ENCODE data around the gene TANGO2. TPM values are rescaled to one million over a fixed set of nuclear protein-coding genes. Genes with fewer than 3 reads are reported as not detected.

Gene TANGO2
- total and polyA plus RNA-seq, 9 of the 15 experiments (the other 6 are each of a cell fraction or from before 2014, with no cell fraction given), result 15.5 to 94.9 (median 70.1) TPM

DNA sequence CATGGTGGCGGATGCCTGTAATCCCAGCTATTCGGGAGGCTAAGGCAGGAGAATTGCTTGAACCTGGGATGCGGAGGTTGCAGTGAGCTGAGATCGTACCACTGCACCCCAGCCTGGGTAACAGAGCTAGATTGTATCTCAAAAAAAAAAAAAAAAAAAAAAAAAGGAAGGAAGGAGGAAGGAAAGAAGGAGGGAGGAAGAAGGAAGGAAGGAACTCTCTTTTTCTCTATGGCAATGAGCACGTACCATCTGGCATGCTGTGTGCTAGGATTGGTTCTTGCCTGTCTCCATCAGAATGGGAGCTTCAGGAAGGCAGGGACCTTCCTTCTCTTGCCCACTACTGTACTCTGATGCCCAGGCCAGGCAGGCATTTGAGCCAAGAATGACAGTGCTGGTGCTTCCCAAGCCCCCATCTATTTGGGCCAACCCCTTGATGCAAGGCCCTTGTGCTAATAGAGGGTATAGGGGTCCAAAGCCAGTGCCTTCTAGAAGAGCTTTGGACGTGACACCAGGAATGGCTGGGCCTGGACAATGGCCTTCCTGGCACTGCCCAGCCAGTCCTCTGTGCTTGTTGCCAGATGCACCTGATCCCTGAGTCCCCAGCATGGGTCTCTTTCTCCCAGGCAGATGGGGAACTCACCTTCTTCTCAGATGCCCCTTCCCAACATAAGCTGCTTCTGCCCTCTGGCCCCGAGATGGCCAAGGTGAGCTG, 48.6 kb downstream of the TANGO2 start (continued):
- TF ChIP-seq, protein P1, sequence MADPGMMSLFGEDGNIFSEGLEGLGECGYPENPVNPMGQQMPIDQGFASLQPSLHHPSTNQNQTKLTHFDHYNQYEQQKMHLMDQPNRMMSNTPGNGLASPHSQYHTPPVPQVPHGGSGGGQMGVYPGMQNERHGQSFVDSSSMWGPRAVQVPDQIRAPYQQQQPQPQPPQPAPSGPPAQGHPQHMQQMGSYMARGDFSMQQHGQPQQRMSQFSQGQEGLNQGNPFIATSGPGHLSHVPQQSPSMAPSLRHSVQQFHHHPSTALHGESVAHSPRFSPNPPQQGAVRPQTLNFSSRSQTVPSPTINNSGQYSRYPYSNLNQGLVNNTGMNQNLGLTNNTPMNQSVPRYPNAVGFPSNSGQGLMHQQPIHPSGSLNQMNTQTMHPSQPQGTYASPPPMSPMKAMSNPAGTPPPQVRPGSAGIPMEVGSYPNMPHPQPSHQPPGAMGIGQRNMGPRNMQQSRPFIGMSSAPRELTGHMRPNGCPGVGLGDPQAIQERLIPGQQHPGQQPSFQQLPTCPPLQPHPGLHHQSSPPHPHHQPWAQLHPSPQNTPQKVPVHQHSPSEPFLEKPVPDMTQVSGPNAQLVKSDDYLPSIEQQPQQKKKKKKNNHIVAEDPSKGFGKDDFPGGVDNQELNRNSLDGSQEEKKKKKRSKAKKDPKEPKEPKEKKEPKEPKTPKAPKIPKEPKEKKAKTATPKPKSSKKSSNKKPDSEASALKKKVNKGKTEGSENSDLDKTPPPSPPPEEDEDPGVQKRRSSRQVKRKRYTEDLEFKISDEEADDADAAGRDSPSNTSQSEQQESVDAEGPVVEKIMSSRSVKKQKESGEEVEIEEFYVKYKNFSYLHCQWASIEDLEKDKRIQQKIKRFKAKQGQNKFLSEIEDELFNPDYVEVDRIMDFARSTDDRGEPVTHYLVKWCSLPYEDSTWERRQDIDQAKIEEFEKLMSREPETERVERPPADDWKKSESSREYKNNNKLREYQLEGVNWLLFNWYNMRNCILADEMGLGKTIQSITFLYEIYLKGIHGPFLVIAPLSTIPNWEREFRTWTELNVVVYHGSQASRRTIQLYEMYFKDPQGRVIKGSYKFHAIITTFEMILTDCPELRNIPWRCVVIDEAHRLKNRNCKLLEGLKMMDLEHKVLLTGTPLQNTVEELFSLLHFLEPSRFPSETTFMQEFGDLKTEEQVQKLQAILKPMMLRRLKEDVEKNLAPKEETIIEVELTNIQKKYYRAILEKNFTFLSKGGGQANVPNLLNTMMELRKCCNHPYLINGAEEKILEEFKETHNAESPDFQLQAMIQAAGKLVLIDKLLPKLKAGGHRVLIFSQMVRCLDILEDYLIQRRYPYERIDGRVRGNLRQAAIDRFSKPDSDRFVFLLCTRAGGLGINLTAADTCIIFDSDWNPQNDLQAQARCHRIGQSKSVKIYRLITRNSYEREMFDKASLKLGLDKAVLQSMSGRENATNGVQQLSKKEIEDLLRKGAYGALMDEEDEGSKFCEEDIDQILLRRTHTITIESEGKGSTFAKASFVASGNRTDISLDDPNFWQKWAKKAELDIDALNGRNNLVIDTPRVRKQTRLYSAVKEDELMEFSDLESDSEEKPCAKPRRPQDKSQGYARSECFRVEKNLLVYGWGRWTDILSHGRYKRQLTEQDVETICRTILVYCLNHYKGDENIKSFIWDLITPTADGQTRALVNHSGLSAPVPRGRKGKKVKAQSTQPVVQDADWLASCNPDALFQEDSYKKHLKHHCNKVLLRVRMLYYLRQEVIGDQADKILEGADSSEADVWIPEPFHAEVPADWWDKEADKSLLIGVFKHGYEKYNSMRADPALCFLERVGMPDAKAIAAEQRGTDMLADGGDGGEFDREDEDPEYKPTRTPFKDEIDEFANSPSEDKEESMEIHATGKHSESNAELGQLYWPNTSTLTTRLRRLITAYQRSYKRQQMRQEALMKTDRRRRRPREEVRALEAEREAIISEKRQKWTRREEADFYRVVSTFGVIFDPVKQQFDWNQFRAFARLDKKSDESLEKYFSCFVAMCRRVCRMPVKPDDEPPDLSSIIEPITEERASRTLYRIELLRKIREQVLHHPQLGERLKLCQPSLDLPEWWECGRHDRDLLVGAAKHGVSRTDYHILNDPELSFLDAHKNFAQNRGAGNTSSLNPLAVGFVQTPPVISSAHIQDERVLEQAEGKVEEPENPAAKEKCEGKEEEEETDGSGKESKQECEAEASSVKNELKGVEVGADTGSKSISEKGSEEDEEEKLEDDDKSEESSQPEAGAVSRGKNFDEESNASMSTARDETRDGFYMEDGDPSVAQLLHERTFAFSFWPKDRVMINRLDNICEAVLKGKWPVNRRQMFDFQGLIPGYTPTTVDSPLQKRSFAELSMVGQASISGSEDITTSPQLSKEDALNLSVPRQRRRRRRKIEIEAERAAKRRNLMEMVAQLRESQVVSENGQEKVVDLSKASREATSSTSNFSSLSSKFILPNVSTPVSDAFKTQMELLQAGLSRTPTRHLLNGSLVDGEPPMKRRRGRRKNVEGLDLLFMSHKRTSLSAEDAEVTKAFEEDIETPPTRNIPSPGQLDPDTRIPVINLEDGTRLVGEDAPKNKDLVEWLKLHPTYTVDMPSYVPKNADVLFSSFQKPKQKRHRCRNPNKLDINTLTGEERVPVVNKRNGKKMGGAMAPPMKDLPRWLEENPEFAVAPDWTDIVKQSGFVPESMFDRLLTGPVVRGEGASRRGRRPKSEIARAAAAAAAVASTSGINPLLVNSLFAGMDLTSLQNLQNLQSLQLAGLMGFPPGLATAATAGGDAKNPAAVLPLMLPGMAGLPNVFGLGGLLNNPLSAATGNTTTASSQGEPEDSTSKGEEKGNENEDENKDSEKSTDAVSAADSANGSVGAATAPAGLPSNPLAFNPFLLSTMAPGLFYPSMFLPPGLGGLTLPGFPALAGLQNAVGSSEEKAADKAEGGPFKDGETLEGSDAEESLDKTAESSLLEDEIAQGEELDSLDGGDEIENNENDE (IDR thresholded peaks at IDR 0.05; ENCODE audit: low read depth, low read length), result peak; percentile 18
- TF ChIP-seq LARP7 (IDR thresholded peaks at IDR 0.05) (0 out of 2 replicates have a peak, but pooled peaks have one; percentile 64), U2AF2 (optimal IDR thresholded peaks at IDR 0.05; ENCODE audit: low read depth, low read length) (no peak), ATF7 (IDR thresholded peaks at IDR 0.05) (no peak), ZNF354B (CRISPR knock-in tag; IDR thresholded peaks at IDR 0.05) (no peak), SUPT5H (IDR thresholded peaks at IDR 0.05) (no peak), ZMIZ1 (IDR thresholded peaks at IDR 0.05; ENCODE audit: low read depth in 2 of 2, low read length in 2 of 2) (no peak)
- TF ChIP-seq, protein P2, sequence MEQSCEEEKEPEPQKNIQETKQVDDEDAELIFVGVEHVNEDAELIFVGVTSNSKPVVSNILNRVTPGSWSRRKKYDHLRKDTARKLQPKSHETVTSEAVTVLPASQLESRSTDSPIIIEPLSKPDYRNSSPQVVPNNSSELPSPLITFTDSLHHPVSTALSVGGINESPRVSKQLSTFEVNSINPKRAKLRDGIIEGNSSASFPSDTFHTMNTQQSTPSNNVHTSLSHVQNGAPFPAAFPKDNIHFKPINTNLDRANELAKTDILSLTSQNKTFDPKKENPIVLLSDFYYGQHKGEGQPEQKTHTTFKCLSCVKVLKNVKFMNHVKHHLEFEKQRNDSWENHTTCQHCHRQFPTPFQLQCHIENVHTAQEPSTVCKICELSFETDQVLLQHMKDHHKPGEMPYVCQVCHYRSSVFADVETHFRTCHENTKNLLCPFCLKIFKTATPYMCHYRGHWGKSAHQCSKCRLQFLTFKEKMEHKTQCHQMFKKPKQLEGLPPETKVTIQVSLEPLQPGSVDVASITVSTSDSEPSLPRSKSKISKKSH (CRISPR knock-in tag; IDR thresholded peaks at IDR 0.05), result no peak

All from K562 (cell line).